Tibial nerve (tissue), 4 donors: ENCODE data around the gene CD200.

Source experiments
- EP300 ChIP-seq, 2 donors: sonication (generic); formaldehyde crosslinking; IDR thresholded peaks; one replicate each; pipeline ENCODE4 v1.6.1; 2017; ENCODE audit warnings: antibody characterized with exemption in 2 of 2, mild to moderate bottlenecking in 1 of 2
- POLR2A ChIP-seq, 2 donors: fragments of 450-650 bp; IDR thresholded peaks; one replicate each; pipeline ENCODE4 v1.6.1; 2017; ENCODE audit warnings: antibody characterized with exemption in 2 of 2, mild to moderate bottlenecking in 2 of 2, moderate library complexity in 2 of 2
- TF ChIP-seq, protein P1 (sequence below), 5 experiments: fragments of 200-600 bp in 3 of 5; fragments of 450-650 bp in 2 of 5; sonication (generic) in 3 of 5; IDR thresholded peaks; one replicate each; pipeline ENCODE4 v1.5.1; 2016 to 2019; ENCODE audit warnings: antibody characterized with exemption in 5 of 5, mild to moderate bottlenecking in 3 of 5, moderate library complexity in 2 of 5

DNA sequence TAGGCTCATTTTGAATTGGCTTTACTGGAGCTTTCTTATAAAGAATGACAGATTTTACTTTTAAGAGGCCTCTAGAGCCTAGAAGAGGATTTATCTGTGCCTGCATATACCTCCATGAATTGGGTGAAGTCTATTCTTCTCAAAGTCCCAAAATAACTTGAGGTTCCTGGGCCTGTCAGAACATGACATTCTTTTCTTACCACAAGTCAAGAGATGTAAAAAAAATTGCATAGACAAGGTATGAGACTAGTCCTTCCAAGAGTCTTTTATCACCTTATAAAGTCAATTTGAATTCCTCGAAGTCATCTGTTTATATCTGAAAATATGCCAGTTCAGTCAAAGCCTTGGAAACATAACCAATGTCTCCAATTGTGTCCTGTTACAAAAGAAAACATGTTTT lies 17.2 kb upstream of the CD200 start:
- TF ChIP-seq, protein P1, sequence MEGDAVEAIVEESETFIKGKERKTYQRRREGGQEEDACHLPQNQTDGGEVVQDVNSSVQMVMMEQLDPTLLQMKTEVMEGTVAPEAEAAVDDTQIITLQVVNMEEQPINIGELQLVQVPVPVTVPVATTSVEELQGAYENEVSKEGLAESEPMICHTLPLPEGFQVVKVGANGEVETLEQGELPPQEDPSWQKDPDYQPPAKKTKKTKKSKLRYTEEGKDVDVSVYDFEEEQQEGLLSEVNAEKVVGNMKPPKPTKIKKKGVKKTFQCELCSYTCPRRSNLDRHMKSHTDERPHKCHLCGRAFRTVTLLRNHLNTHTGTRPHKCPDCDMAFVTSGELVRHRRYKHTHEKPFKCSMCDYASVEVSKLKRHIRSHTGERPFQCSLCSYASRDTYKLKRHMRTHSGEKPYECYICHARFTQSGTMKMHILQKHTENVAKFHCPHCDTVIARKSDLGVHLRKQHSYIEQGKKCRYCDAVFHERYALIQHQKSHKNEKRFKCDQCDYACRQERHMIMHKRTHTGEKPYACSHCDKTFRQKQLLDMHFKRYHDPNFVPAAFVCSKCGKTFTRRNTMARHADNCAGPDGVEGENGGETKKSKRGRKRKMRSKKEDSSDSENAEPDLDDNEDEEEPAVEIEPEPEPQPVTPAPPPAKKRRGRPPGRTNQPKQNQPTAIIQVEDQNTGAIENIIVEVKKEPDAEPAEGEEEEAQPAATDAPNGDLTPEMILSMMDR (IDR thresholded peaks at IDR 0.05) = no peak
- no peak for TF ChIP-seq POLR2A (IDR thresholded peaks at IDR 0.05)
- no peak for TF ChIP-seq EP300 (IDR thresholded peaks at IDR 0.05)
